SIG-M5 treated with dmso at 0.1 percent for 504 hours (cell line): ENCODE data around the gene C5orf34.
"Not testable (repeated sequence)": the region's sequence is repeated elsewhere in the genome, so short reads cannot be mapped to it uniquely, and the experiment has no call there.

ENCODE experiments used
- DNase-seq: peaks from one replicate; lab custom pipeline; 2025; ENCODE audit not compliant: unreplicated experiment; lab: John Stamatoyannopoulos, UW

Gene C5orf34, protein sequence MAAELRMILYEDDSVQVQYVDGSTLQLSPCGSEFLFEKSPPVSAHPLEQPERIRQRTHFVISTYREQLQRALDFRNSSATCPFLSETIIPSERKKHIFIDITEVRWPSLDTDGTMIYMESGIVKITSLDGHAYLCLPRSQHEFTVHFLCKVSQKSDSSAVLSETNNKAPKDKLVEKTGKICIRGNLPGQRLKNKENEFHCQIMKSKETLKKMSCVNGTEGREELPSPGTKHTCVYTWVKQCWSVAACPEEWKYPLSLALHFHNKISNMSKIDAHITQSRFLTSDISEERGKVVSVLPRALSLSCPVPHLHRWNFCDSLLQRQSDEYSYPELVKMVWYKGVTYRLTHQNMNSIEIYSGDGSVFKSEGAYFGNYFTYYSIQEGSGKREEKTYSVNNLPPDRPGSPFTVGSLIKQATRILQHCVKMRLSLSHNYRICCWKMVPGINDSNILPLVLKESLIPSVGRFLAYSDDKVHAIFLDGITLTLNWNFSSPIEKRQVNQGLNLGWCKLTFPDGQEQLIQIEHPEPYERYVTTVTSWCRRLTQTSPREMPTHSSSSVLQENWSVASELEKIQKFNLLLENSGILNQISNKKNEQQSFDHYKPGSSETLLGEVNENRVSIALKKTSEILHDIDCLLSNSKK

DNA sequence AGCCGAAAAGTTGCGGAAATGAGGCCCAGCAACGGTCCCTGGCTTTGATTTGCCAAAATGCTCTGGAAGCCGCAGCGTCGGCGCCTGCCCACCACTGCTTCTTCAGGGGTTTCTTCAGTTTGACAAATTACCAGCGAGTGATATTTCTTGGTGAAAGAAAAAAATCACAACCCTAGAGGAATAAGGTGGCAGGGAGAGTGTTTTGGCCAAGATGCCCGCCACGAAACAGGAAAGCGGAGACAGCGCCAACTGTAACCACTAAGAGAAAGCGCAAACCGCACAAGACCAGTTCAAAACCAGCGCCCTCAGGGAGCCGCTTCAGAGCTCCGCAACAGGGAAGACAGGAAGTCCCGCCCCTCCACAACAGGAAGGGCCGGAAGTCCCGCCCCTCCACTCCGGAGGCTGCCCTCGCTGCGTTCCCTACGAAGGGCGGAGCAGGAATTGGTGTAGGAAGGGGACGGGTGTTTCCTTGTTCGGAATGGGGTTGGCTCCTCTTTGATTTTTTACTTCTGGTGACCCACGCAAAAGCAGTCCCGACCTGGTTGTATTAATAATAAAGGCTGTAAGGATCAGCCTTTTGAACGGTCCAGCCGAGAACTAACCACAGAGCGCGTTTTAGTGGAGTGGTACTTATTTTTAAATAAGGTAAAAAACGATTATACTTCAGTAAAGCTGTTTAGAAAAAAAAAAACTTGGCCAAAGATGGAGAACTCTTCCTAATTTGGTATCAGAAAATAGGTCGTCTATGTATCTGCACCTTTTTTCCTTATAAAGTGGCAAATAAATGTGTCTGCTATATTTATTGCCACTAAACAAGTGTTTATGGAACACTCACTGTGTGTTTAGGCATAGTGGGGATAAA is at the start of gene C5orf34:
Gene C5orf34, minus strand, starts transcription at position 333 of the 862 bp plus-strand sequence. CDS start 5,809 bp downstream, outside the sequence.
- DNase-seq: peak; percentile 97

GRCh38 chr5:43564289-43564850 is 49.4 kb upstream of the C5orf34 start:
- no peak for DNase-seq

DNA sequence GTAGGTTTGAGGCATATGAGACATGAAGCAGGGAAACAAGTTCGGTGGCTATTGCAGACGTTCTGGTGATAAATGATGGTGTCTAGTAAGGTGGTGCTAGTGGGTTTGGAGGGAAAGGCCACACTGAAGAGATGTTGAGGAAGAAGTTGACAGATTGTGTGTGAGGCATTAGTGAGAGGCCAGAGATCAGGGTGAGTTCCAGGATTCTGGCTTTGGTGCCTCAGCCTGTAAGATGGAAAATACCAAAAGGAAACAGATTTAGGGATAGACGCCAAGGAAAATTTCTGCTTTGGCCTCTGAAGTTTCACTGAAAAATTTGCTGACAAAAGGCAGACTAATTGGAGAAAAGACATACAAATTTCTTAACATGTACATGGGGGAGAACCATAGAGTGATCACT is 48.4 kb upstream of the C5orf34 start:
- no peak for DNase-seq

DNA sequence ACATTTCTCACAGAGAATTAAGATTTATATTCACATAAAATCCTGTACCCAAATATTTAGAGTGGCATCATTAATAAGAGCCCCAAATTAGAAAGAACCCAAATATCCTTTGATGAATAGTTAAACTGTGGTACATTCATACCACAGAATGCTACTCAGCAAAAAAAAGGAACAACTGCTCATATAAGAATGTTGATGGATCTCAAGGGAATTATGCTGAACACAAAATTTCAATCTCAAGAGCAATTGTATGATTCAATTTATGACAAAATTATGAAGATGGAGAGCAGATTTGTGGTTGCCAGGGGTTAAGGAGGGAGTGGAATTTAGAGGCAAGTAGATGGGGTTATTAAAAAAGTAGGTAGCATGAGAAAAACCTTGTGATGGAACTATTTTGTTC is 46.4 kb upstream of the C5orf34 start:
- no peak for DNase-seq

GRCh38 chr5:43560128-43560527 is 45.2 kb upstream of the C5orf34 start:
- no peak for DNase-seq

DNA sequence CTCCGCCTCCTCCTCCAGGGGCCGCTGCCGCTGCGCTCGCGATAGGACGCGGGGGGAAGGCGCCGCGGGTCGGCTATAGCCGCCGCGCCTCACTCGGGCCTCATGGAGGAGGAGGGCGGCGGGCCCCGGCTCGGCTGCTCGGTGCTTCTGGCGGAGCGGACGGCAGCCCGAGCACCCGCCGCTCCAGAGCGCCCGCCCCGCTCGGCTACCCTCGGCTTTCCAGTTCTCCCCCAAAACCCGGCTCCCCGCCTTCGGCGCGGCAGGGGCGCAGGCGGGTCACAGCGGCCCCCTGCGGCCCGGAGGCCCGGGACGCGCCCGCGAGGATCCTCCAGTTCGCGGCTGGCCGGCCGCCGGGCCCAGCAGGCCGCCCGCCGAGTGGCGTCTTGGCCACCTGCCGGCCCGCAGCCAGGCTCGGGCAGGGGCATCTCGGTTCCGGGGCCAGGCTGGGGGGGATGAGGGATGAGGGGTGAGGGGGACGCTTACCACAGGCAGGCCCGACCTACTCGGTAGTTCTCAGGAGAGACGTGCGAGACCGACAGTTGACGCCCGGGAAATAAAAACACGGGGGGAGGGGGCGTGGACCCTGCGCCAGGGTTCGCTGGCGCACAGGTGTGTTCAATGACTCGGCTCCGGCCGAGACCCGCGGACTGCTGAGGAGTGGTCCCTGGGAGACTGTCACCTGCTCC is 42.1 kb upstream of the C5orf34 start, which contains the start of gene PAIP1:
Gene PAIP1, minus strand, starts transcription at position 221 of the 686 bp plus-strand sequence. CDS start 231 bp downstream, outside the sequence.
- DNase-seq: peak; percentile 82

DNA sequence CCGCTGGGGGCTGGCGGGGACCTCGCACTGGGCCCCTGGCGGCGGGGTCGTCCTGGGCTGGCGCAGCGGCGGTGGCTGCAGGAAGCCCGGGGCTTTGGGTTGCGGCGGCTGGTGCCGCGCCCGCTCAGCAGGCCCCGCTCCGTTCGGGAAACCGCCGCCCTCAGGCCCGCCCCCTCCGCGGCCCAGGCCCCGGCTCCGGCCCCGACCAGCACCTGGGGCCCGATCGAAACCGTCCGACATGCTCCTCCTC is 41.6 kb upstream of the C5orf34 start:
- DNase-seq: not testable (repeated sequence)

DNA sequence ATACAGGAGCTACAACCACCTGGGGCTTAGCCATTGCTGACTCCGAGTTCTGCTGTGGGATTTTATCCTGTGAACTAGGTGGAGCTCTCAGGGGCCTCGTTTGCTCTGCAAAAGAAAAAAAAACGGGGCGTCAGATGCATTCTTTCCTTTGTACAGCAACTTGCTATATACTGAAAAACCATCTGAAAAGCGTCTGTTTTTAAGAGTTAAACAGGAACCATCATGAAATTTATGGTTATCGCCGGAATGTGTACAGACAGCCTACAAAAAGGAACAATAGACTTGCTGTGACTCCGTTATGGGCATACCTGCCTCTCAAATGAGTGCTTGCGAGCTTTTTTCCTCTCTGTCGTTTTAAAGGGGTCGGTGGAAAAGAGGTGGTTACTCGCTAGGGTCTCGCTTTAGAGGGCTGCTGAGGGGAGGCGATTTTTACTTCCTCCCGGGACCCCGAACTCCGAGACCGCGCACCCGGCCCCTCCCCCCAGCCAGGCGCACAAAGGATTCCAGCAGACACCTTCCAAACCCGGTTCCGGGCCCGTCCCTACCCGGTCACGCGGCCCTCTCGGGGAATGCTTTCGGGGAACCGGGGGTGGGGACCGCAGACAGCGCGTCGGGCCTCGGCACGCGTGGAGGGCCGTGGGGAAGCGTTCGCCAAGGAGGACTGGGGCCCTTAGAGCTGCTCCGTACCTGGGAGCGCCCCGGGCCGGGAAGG is 41.1 kb upstream of the C5orf34 start:
- DNase-seq: no peak

DNA sequence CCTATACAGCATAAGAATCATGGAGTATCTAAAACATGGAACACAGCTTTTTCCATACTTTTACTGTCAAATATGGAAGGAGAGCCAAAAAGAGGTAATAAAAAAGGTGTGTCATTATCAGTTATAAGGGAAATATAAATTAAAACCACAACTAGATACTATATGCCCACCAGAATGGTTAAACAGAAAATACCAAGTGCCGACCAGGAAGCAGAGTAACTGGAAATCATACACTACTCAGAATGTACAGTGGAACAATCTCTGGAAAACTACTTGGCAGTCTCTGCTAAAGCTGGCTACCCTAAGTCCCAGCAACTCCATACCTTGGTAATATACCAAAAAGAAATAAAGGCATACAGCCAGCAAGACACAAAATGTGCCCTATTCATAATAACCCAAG is 39.5 kb upstream of the C5orf34 start:
- DNase-seq: no peak

DNA sequence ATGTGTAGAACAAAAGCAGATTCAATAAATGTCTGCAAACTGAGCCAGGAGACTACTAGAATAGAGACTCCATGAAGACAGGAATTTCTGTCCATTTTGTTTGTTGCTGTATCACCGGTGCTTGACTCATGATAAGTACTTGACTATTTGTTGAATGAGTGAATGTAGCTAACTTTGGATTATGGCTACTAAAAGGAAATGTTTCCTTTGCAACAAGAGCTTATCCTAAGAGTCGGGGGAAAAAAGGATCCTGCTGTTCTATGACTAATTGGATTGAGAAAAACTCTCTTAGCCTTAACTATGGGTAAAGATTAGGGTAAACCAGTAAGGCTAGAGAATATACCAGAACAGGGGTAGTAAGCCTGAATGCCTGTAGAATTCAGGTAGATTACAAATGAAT is 38.4 kb upstream of the C5orf34 start:
- no peak for DNase-seq

DNA sequence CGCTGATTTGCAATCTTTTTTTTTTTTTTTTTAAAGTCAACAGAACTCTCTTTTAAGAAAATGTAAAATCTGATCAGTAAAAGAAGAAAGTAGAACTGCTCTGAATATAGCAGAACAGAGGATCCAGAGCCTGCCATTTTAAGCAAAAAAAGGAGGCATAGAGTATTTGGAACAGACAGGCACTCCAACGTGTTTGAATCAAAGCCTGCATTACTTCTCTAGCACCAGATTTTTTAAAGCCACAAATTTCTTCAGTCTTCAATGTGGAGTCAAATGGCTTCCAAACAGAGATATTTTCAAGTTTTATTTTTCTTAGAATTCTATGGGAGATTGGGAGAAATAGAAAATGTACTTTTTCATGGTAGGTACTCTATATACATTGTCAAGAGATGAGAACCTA is 36.8 kb upstream of the C5orf34 start:
- no peak for DNase-seq

- not testable (repeated sequence) for DNase-seq
Measured at GRCh38 chr5:43549272-43549671, 34.3 kb upstream of the C5orf34 start.

- DNase-seq: no peak
Measured at GRCh38 chr5:43548358-43548757, 33.4 kb upstream of the C5orf34 start.

DNA sequence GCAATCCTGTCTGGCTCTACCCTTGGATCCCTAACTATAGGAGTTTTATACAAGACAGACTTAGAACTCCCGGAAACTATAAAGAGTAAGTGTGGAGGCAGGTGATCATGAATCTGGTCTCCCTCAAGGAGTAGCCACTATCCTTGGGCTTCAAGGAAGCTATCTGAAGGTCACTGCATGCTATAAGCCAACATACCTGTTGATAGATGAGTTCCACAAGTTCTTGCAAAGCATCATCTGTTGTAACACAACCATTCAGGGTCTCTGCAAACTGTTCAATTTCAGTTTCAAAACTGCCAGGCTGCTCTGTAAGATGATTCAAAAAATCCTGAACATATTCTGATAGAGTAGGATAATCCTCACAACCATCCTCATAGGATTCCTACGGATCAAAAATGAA is 32.6 kb upstream of the C5orf34 start:
- DNase-seq: no peak

- no peak for DNase-seq
Measured at GRCh38 chr5:43543434-43543833, 28.5 kb upstream of the C5orf34 start.

GRCh38 chr5:43540746-43541145 is 25.8 kb upstream of the C5orf34 start:
- no peak for DNase-seq

DNA sequence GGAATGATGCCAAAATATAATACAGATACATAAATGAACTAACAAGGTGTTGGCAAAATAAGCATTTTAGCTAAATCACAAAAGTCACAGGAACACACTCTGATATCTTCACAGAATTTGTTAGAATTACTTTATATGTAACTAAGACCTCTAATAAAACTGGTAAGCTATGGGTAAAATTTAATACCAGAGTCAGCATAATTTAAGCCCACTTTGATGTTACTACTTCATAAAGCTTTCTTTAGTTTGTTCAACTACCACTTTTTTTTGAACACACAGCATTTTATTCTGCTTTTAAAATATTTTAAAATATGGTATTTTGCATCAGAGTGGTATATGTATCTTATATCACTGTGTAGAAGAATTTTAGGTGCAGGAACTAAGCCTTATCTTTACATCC is 22.0 kb upstream of the C5orf34 start:
- DNase-seq: no peak

GRCh38 chr5:43533646-43534045 is 18.7 kb upstream of the C5orf34 start:
- DNase-seq: no peak

DNA sequence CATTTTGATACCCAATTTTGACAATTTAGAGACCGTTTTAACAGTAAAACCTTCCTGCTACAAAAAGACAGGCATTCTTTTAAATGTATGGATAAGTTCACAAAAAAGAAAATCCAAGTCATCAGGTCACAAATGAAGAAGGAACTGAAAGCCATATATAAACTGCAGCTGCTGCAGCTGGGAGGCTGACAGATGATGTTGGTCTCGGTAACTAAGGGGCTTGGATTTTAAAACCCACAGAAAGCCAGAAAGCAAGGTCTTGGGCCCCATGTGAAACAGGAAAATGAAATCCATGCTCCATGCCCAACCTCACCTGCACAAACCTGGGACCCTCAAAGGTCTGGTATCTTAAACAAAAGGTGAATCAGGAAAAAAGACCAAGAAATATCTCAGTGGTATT is 15.7 kb upstream of the C5orf34 start:
- no peak for DNase-seq

GRCh38 chr5:43523662-43524072 is 8.7 kb upstream of the C5orf34 start:
- DNase-seq: no peak
